ENCODE results near the gene ELAC1. TPM values are rescaled to one million over a fixed set of nuclear protein-coding genes. Genes with fewer than 3 reads are reported as not detected.

The ELAC1 gene
- total and polyA plus RNA-seq, 2 of the 8 experiments (the other 6 are each of a cell fraction or from before 2014, with no cell fraction given), result 2.3 to 3.4 TPM

- Histone ChIP-seq H3K18ac (ENCODE audit: extremely low read depth, low read length) (no peak overlapping the region), H3K56ac (replicated peaks; ENCODE audit: insufficient read length, low read depth, low read length) (no peak overlapping the region), H3K4me2 (ENCODE audit: insufficient read depth in 1 of 2, low read depth in 2 of 2, low read length in 2 of 2) (peak overlapping the region; percentile 93 to 97; a peak in 2 of 4 replicates), H3K4ac (replicated peaks; ENCODE audit: insufficient read length, low read depth, low read length) (no peak overlapping the region), H3K79me1 (ENCODE audit: low read depth, low read length) (no peaks in the 10 kb centered on the region), H3K27me3 (replicated peaks in 1 of 4; ENCODE audit: control insufficient read depth in 3 of 4, extremely low read depth in 1 of 4, insufficient read depth in 3 of 4, low read length in 3 of 4) (no peaks in the 10 kb centered on the region), H2BK20ac (ENCODE audit: low read length) (no peak overlapping the region), H2BK120ac (replicated peaks; ENCODE audit: low read depth, low read length) (no peak overlapping the region), H3K4me3 (ENCODE audit: extremely low read depth in 1 of 4, insufficient read depth in 2 of 4, low read depth in 3 of 4, low read length in 4 of 4) (peak overlapping the region in 2 of 4 experiments; percentile 5 to 91; a peak in 3 of 8 replicates), H3K23ac (ENCODE audit: insufficient read length) (no peak overlapping the region), H3K9me3 (ENCODE audit: insufficient read depth in 2 of 2, low read depth in 1 of 2, low read length in 1 of 2) (no peaks in the 10 kb centered on the region), H2BK12ac (ENCODE audit: low read depth, low read length) (no peak overlapping the region), H3K9ac (replicated peaks in 1 of 4; ENCODE audit: extremely low read depth in 1 of 4, low read depth in 3 of 4, low read length in 3 of 4) (no peak overlapping the region), H4K8ac (ENCODE audit: extremely low read depth, insufficient read depth, low read length) (no peak overlapping the region), H3K36me3 (ENCODE audit: control insufficient read depth in 2 of 4, insufficient read depth in 4 of 4, low read length in 3 of 4) (no peaks in the 10 kb centered on the region), H4K5ac (ENCODE audit: insufficient read length, low read depth, low read length) (no peak overlapping the region), H2AFZ (ENCODE audit: low read length) (no peak overlapping the region), H2AK5ac (ENCODE audit: low read depth, low read length) (no peak overlapping the region), H3K4me1 (replicated peaks in 1 of 4; ENCODE audit: control insufficient read depth in 3 of 4, insufficient read depth in 4 of 4, low read length in 3 of 4) (peaks cover 2 to 8% (median 4%) of the 10 kb centered on the region in 4 experiments; a peak in 5 of 7 replicates), H2BK5ac (ENCODE audit: low read depth, low read length) (no peak overlapping the region), H4K20me1 (replicated peaks in 1 of 2; ENCODE audit: control insufficient read depth in 1 of 2, insufficient read depth in 2 of 2, low read length in 2 of 2) (no peaks in the 10 kb centered on the region), H3K79me2 (ENCODE audit: control insufficient read depth in 1 of 2, insufficient read depth in 2 of 2, low read length in 2 of 2) (peaks cover 0 to 2% of the 10 kb centered on the region in 2 experiments; a peak in 1 of 4 replicates), H3K23me2 (ENCODE audit: low read depth, low read length) (peaks cover 4% of the 10 kb centered on the region; the same call in 1 of the 2 replicates), H3K27ac (ENCODE audit: low read depth, low read length) (no peak overlapping the region), H4K91ac (replicated peaks; ENCODE audit: insufficient read length, low read length) (no peak overlapping the region), H2BK15ac (ENCODE audit: low read length) (no peak overlapping the region), H3K14ac (ENCODE audit: insufficient read length) (no peak overlapping the region)
- ChIA-PET CTCF (ENCODE audit: partially characterized antibody) (no interaction called here), POLR2A (ENCODE audit: partially characterized antibody) (no interaction called here)
- DNase-seq (ENCODE audit: low read depth in 1 of 2, low spot score in 2 of 2), result no peak
- WGBS, 2 experiments (ENCODE audit: extremely low coverage in 1 of 2, insufficient coverage in 1 of 2, insufficient read length in 1 of 2, insufficient replicate concordance in 2 of 2, low coverage in 1 of 2, low lambda C conversion rate in 2 of 2, missing lambda C conversion rate in 1 of 2), result 83% methylated on average over 5 of the region's 5 CpGs; no CpG with 5 or more reads in 1 of the 2 experiments
- FAIRE-seq, result no peak
- no peak for TF ChIP-seq EZH2 (IDR thresholded peaks at IDR 0.05; ENCODE audit: low read depth, low read length, severe bottlenecking)
- TF ChIP-seq POLR2A (IDR thresholded peaks at IDR 0.05; ENCODE audit: control extremely low read depth in 1 of 2, low read depth in 2 of 2, low read length in 2 of 2), result no peak
Observed at GRCh38 chr18:50969448-50969847, 1.6 kb downstream of the ELAC1 start.

Data from H1 (cell line).